VCaP (cell line): Measurements from ENCODE around the gene OTOP3.

Experiments
- H3K27ac ChIP-seq: fragments of 450-650 bp; 2 replicates; pipeline ENCODE4 v1.5.1; 2017
- CTCF ChIP-seq: fragments of 450-650 bp; conservative IDR thresholded peaks from 2 replicates; pipeline ENCODE4 v1.5.1; 2017; ENCODE audit warnings: mild to moderate bottlenecking, moderate library complexity

The OTOP3 gene

GRCh38 chr17:74990581-74991105, 54.9 kb downstream of the OTOP3 start:
- H3K27ac ChIP-seq = peak overlapping the region; percentile 88; the same call in 1 of the 2 replicates
- TF ChIP-seq CTCF = no peak

GRCh38 chr17:74992223-74992622, 56.5 kb downstream of the OTOP3 start:
- H3K27ac ChIP-seq = no peak overlapping the region
- TF ChIP-seq CTCF = no peak

GRCh38 chr17:74994440-74994839, 58.7 kb downstream of the OTOP3 start:
- H3K27ac ChIP-seq = no peak overlapping the region
- TF ChIP-seq CTCF = no peak

- TF ChIP-seq CTCF = no peak
- no peak overlapping the region for H3K27ac ChIP-seq
Observed at GRCh38 chr17:74995847-74996246, 60.1 kb downstream of the OTOP3 start.

- no peak overlapping the region for H3K27ac ChIP-seq
Observed at GRCh38 chr17:74998783-74999182, 63.1 kb downstream of the OTOP3 start.

GRCh38 chr17:74999523-74999922, 63.8 kb downstream of the OTOP3 start:
- no peak for TF ChIP-seq CTCF
- H3K27ac ChIP-seq = no peak overlapping the region

More at GRCh38 chr17:74998783-74999182, 63.1 kb downstream of the OTOP3 start:
- TF ChIP-seq CTCF = no peak
